ENCODE results near the gene PBX1.

Gene PBX1

DNA sequence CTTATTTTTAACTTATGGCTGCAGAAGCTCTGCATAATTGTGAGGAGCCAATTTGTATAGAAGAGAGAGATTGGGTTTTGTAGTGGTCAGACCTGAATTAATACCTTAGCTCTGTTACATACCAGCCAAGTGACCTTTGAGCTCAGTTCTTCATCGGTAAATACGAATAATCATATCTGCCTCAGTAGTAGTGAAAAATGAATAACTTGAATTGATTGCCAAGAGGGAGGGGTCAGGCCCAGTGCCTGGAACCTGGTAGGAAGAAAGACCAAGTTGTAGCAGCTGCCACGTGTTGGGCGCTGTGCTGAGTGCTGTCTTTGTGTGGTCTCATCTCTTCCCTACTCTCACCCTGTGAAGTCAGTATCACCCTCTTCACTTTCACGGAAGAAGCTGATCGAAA, 247.5 kb downstream of the PBX1 start:
- in situ Hi-C loops (cut with MboI; ENCODE audit: low pct_unique_long_range_greater_than_20kb, low sequenced_read_pairs) = no loop called here
- no peak for DNase-seq

DNA sequence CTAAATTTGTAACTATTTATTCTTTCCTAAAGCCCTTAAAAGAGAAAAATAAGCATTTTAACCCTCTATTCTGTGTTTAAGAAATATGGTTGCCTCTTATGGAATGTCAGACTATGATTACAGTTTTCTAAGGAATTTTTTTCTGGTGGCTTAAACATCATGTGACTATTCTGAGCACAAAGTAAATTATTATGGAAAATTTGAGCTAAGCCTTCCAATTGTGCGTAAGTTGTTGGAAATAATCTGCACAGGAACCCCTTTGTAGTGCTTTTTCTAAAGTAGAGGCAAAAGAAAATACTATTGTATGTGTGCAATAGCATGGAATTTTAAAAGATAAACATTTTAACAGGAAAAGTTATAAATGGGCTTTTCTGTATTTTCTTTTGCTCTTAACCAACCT, 254.8 kb downstream of the PBX1 start:
- in situ Hi-C loops (cut with MboI; ENCODE audit: low pct_unique_long_range_greater_than_20kb, low sequenced_read_pairs) = no loop called here
- DNase-seq = no peak

DNA sequence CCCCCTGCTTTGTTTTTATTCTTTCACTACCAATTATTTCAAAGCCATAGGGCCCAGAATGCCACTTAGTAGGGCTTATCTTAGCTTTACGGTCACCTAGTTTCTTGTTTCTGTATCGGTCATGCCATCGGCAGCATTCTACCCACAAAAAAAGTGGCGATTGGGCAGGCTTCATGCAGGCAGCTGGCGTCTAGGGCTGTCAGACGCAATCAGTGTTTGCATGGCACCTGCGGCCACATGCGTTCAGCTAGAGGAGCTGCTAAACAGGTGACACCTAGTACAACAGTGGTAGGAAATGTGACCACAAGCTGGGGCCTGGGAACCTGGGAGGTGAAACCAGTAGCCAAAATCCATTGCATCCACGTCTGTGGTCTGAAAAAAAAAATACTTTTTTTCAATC, 262.7 kb downstream of the PBX1 start:
- in situ Hi-C loops (cut with MboI; ENCODE audit: low pct_unique_long_range_greater_than_20kb, low sequenced_read_pairs) = no loop called here
- DNase-seq = no peak

DNA sequence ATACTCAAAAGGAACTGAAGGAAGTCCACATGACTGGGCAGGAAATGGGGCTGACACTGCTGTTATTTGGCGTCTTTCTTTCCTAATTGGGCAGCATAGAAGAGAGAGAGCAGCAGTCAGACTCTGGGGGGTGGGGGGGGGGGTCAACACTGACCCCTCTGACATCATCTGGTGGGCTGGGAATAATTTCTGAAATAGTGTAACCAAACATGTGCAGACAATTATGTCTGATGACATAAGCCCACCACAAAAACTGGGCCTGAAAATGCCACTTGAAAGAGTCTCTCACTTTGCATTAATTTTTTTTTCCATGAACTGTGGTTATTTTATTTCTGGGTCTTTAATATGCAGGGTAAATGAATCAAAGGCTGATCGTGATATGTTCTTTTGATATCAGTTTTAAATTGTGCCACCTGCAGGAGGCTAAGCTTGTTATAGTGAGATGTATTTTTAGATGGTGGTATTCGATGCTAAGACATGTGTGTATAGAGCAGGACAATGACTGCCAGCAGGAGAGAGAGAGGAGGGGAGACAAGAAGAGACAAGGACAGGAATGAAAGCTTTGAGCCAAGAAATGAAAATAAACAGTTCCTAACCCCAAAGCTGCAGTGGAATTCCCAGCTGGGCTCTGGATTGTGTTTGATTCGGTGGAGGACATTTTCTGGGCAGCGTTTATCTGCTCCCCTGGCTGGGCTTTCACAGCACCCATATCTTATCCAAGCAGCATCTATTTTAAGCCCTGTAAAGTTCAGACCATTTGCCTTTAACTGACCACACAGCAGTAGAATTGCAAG, 264.7 kb downstream of the PBX1 start:
- in situ Hi-C loops (cut with MboI; ENCODE audit: low pct_unique_long_range_greater_than_20kb, low sequenced_read_pairs) = no loop called here
- no peak for DNase-seq

DNA sequence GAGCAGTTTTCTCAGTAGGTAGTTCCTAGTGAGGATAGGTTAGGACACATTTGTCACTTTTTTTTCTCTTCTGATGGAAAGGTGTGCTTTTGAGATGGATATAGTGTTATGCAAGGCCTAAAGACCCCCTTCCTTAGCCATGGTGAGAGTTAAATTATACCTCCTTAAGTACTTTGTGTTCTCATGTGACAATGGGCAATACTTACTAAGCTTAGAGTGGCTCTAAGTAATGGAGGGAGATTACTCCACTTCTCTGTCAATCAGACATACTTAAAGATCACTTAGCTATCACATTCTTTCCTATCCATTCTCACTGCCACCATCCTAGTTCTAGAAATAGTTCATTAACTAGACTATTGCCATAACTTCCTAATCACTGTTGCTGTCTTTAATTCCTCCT, 265.6 kb downstream of the PBX1 start:
- in situ Hi-C loops (cut with MboI; ENCODE audit: low pct_unique_long_range_greater_than_20kb, low sequenced_read_pairs) = no loop called here
- no peak for DNase-seq

DNA sequence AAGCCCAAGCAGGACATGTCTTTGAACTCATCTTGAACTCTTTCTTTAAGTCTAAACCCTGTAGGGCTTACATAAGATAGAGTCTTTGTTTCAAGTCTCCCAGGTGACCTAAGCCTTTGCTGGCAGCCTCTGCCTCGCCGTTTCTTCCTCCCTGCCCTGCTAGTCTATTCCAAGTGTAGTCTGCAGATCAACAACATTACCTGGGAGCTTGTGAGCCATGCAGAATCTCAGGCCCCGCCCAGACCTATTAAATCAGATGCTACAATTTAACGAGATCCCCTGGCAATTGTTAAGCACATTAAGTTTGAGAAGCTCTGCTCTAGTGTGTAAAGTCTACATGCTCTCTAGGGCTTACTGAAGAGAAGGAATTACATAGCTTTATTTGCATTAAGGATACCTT, 271.6 kb downstream of the PBX1 start:
- DNase-seq = no peak

DNA sequence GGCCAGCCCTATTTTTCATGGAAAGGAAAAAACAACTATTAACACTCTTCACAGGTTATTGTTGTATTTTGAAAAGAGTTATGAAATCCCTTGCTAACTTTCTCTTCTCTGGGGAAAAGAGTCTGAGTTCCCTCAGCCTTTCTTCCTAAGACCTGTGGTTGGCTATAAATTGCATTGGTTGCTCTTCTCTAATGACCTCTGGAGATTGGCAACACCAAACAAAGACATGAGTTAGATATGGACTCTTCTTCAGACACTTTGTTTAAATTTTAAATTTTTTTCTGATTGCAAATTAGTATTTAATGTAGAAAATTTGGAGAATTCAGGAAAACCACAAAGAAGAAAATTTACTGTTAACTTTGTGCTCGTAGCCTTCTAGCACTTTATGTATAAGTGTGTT, 275.7 kb downstream of the PBX1 start:
- DNase-seq = no peak
- in situ Hi-C loops (cut with MboI; ENCODE audit: low pct_unique_long_range_greater_than_20kb, low sequenced_read_pairs) = no loop called here

More for the DNA sequence above, 271.6 kb downstream of the PBX1 start:
- in situ Hi-C loops (cut with MboI; ENCODE audit: low pct_unique_long_range_greater_than_20kb, low sequenced_read_pairs) = no loop called here

DNA sequence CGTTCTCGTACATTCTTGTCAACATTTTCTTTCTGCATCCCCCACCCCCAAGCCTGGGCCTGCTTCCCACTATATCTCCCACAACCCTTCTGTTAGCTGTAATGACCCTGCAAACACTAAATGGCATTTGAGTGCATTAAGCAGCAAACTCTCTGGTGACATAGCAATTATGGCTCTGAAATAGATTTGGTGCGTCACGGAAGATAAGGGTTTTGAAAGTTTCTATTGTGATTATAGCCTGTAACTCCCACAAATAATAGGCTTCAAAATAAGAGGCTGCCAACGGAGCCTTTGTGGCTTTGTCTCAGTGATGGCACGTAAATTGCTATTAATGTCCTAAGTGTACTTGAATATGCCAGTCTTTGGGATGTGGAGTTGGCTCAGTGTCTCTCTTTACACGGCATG, 277.6 kb downstream of the PBX1 start:
- in situ Hi-C loops (cut with MboI; ENCODE audit: low pct_unique_long_range_greater_than_20kb, low sequenced_read_pairs) = no loop called here
- DNase-seq = no peak

DNA sequence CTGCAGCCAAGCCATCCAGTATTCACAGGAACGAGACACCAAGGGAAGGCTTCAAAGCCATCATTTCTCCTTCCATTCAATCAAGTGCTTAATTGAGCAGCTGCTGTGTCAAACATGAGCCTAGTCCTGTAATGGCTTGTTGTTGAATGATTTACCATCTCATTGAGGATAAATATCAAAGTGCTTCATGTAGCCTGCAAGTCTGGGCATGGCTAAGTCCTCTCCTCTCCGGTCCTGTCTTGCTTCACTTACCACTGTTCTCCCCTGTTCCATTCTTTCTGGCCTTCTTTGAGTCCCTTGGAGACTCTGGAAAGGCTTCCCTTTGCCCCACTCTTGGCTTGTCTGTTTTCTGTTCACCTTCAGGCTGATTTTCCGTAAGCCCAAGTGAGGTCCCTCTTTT, 279.8 kb downstream of the PBX1 start:
- in situ Hi-C loops (cut with MboI; ENCODE audit: low pct_unique_long_range_greater_than_20kb, low sequenced_read_pairs) = no loop called here
- no peak for DNase-seq

DNA sequence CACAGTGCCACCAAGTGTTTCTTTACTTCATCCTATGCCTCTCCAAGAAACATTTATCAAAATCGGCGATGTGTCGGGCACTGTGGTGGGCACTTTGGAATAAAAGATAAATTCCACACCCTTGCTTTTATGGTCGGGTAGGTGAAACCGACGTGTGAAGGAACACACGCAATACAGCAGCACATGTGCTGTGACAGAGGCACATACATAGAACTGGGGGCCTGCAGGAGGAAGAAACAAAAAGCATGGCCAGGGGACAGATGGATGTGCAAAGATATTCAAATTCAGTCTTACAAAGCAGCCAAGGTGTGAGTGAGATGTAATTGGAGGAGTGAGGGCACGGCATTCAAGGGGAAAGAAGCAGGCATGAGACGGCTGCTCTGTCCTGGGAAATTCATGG, 282.0 kb downstream of the PBX1 start:
- no peak for DNase-seq
- in situ Hi-C loops (cut with MboI; ENCODE audit: low pct_unique_long_range_greater_than_20kb, low sequenced_read_pairs) = no loop called here

DNA sequence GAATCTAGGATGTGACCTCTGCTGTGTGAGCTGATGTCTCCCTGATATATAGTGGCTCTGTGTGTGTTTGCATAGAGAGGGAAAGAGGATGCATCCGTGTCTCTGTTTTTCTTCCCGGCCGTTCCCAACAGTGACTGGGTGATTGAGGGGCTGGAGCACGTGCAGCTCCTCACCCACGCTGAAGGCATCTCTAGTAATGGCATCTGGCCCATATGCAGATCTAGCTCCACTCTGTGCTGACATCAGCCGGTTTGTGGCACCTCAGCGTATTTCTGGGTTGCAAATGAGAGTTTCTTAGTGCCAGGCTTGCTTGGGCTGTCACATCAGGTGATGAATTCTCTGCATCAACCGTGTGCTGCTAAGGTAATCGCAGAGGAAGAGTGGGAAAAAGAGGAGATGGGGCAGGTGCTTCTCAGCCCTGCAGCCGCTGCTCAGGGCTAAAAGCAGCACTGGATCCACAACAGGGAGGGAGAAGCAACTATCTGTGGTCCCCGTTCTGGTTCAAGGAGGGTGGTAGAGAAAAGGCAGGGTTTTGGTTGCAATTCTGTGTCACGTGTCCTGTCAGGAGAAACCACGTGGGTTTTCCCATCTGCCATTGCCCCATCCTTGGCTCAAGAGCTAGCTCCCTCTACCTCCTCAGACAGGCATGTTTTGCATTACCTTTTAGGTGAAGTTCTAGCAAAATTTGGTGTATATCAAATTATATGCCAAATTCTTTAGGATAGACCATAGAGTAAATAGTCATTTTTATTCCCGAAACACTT, 282.9 kb downstream of the PBX1 start:
- no peak for DNase-seq
- in situ Hi-C loops (cut with MboI; ENCODE audit: low pct_unique_long_range_greater_than_20kb, low sequenced_read_pairs) = no loop called here

DNA sequence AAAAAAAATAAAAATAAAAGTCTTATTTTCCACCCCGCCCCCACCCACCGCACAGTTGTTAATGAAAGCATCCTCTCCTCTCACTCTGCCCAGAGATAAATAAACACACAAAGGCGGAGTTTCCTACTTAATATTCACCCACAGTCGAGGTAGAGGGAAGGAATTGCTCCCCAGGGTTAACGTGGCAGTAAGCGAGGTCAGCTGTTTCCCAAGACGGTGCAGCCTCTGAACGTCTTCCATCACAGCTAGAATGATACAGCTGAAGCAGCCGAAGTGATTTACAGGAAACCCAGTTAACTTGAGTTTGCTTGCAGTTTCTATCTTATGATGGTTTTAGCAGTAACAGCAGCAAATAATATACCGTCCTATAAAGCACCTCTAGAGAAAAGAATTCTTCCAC, 283.9 kb downstream of the PBX1 start:
- DNase-seq = no peak
- in situ Hi-C loops (cut with MboI; ENCODE audit: low pct_unique_long_range_greater_than_20kb, low sequenced_read_pairs) = no loop called here

DNA sequence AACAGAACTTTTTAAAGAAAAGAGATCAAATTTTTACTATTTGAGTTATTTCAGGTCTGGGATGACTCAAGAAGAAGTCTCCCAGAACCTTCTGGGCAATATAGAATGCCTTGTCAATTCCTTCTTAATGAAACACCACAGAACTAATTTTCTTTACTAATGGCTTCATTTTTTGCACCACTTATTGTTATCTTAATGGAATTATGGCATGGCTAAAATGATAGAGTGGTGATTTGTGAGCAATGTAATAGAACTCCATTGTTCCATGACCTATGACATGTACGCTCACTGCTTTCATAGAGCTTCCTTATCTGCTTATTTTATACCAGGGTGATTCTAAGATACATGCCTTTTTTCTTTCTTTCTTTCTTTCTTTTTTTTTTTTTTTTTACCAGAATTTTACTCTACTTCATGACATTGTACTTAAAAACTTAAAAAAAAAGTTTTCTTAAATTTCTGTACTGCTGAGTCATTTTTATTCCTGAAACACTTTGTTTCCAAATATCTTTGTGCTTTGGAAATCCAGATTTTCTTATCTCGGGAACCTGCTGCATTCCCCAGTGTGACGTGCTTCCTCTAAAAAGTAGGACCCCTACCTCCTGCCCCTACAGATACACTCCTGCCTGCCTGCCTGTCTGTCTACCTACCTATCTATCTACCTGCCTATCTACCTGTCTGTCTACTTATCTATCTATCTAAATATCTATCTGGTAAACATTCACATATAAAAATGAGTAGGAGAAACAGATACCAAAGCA, 284.9 kb downstream of the PBX1 start:
- in situ Hi-C loops (cut with MboI; ENCODE audit: low pct_unique_long_range_greater_than_20kb, low sequenced_read_pairs) = no loop called here
- no peak for DNase-seq

DNA sequence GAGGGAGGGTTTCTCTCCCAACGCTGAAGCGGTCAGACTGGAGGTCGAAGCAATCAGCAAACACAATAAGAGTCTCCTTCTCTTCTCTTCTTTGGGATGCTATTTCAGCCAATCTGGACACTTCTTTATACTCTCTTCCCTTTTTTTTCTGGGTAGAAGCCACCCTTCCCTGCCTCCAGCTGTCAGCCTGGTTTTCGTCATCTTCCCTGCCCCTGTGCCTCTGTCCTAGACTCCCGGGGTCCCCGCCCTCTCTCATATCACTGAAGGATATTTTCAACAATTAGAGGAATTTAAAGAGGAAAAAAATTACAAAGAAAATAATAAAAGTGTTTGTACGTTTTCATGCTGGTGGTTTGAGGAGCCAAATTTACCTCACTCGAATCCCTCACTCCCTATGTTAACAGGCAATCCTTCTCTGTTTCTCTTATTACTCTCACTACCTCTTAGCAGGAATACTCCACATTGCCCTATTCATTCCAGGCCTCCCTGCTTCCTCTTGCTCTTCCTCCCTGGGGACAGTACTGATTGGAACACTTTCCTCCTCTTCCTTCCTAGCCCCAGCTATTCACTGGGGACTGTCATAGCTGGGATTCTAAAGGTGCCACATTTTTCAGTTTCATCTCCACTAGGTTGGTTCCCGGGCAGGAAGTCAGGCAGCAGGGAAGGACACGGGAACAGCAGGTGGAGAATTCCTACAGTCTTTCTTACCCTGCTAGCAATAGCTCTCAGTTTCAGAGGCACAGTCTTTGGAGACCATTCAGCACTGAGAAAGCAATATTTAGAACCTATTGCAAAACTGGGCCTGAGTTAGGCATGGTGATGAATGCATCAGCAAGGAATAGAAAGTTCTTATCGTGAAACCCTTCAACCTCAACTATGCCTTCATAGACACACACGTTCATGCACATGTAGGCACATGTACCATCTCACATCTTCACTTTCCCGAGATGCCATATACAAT, 288.0 kb downstream of the PBX1 start:
- DNase-seq = no peak
- in situ Hi-C loops (cut with MboI; ENCODE audit: low pct_unique_long_range_greater_than_20kb, low sequenced_read_pairs) = no loop called here

DNA sequence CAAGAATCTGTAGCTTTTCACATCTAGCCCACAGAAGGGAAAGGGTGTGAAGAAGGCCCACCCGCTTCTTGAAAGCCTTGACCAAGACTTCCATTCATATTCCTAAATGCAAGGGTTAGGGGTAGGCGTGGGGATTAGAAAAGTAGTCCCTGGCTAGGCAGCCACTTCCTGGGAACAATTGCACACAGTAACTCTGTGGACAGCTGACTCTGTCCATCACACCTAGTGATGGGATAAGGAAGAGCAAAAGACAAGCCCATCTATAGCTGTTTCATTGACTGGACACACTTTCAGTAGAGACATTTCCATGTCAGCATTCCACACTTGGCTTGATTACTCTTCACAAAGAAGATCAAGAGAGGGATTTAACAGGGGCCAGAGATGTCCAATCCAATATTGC, 294.2 kb downstream of the PBX1 start:
- in situ Hi-C loops (cut with MboI; ENCODE audit: low pct_unique_long_range_greater_than_20kb, low sequenced_read_pairs) = no loop called here
- DNase-seq = no peak

DNA sequence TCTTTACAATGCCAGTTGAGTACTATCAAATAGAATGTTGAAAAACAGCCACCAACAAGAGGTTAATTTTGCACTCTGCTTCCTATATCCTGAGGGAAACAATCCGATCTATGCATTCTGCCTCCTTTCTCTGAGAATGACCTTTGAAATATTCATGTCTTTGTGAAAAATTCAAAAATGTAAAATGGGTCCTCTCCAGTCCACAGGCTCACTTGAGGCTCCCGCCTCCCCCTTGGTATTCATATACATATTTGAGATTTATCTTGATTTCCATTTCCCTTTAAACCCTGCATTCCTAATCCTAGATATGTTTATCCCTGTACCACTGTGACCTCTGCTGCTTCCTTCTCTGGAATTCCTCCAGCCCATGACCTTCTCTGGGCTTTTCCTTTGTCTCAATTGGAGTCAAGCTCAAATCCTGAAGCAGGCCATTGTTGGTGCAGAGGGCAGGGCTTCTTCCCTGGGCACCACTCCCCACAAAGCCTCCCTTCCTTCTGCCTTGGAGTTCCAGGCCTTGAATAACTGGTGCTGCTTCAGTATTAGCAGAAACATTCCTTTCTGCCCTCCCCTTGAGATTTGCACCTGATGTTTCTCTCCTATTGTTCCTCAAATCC, 296.8 kb downstream of the PBX1 start:
- no peak for DNase-seq
- in situ Hi-C loops (cut with MboI; ENCODE audit: low pct_unique_long_range_greater_than_20kb, low sequenced_read_pairs) = no loop called here

DNA sequence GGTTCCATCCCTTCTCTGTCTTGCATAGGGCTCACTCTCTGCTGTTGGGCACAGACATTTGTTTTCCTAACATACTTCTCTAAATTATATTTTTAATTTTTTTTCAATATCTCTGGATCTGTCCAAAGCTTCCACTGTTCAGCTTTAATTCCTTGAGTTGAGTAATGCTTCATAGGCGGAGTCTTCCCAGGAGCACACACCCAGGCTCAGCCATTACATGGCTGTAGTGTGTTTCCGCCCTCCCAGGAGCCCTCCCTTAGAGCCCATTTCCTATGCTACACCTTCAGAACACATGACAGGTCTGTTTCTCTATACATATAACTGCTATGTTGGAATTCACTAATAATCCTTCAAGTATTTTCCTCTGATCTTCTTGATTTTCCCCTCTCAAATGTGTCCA, 297.4 kb downstream of the PBX1 start:
- in situ Hi-C loops (cut with MboI; ENCODE audit: low pct_unique_long_range_greater_than_20kb, low sequenced_read_pairs) = no loop called here

DNA sequence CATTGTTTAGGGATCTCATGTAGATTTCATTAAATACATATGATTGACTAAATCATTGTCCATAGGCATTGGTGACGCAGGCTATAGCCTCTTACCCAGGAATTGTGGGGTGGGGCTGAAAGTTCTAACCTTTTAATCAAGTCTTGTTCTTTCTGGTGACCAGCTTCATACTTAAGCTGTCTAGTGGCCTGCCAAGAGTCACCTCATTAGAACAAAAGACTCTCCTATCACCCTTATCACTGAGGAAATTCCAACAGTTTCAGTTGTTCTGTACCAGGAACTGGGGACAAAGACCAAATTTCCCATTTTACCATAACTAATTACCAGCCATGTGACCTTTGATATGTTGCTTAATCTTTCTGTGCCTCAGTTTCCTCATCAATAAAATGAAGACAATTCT, 298.5 kb downstream of the PBX1 start:
- DNase-seq = no peak
- in situ Hi-C loops (cut with MboI; ENCODE audit: low pct_unique_long_range_greater_than_20kb, low sequenced_read_pairs) = no loop called here

More for the DNA sequence above, 297.4 kb downstream of the PBX1 start:
- DNase-seq = no peak

All from KBM-7 (cell line).